ENCODE measurements around the gene HTD2. TPM values are rescaled to one million over a fixed set of nuclear protein-coding genes. Genes with fewer than 3 reads are reported as not detected.

HTD2 gene
- total RNA-seq, 1 experiment from 2014 or later, result 13.5 TPM

DNA sequence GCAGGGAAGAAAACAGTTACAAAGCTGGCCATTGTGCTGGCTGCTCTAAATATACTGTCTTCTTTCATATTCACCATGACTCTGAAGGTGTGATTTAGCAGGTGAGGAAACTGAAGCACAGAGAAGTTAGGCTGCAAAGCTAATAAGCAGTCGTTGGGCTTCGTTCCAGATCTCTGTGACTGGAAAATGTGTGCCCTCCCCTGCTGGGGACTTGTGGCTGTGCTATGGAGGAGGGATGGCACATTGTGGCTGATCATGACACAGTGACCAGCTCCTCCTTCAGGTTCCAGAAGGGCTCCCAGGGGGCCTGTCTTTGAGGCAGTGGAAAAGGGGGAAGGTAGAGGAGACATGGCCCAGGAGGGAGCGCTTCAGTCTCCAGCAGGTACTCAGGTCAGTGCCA lies 45.6 kb downstream of the HTD2 start:
- no TSS peak for BruUV-seq (replicated peaks)
- CTCF ChIA-PET, result no interaction called here
- Histone ChIP-seq H3K4me3 (replicated peaks in 1 of 2; ENCODE audit: low read depth in 1 of 2, low read length in 2 of 2) (no peak overlapping the region), H3K27ac (ENCODE audit: low read depth, low read length) (no peak overlapping the region), H3K4me2 (ENCODE audit: low read length) (no peak overlapping the region), H3K9me2 (ENCODE audit: insufficient read depth) (no peaks in the 10 kb centered on the region), H4K20me1 (ENCODE audit: insufficient read depth) (no peaks in the 10 kb centered on the region), H3K9ac (ENCODE audit: low read length) (no peak overlapping the region), H3K9me3 (ENCODE audit: control insufficient read depth in 1 of 2, insufficient read depth in 1 of 2, low read depth in 1 of 2, low read length in 2 of 2) (no peaks in the 10 kb centered on the region), H3K79me2 (ENCODE audit: insufficient read depth, low read length) (no peaks in the 10 kb centered on the region), H3K27me3 (ENCODE audit: insufficient read depth, low read length) (no peaks in the 10 kb centered on the region), H3K36me3 (ENCODE audit: control insufficient read depth in 1 of 2, insufficient read depth in 2 of 2, low read length in 2 of 2) (no peaks in the 10 kb centered on the region), H3K4me1 (ENCODE audit: control insufficient read depth in 1 of 2, insufficient read depth in 2 of 2, low read length in 2 of 2) (peaks cover 10 to 11% of the 10 kb centered on the region in 2 experiments; a peak in 3 of 4 replicates), H2AFZ (ENCODE audit: low read depth, low read length, poor library complexity, severe bottlenecking) (no peak overlapping the region)
- RAD21 ChIA-PET (ENCODE audit: low non-redundant PET in 1 of 2, low total read pairs in 2 of 2, uncharacterized antibody in 2 of 2, unreplicated experiment in 2 of 2), result no interaction called here
- DNase-seq (ENCODE audit: low read depth, low spot score) (no peak), ATAC-seq (peak; percentile 72)
- intact Hi-C loops (cut with micrococcal nuclease), result no loop called here
- POLR2A ChIA-PET, result no interaction called here
- no peak for TF ChIP-seq CEBPB (IDR thresholded peaks at IDR 0.05; ENCODE audit: low read depth)
- TF ChIP-seq CBX3 (IDR thresholded peaks at IDR 0.05; ENCODE audit: low read depth), result no peak
- TF ChIP-seq SP1 (IDR thresholded peaks at IDR 0.05; ENCODE audit: low read depth), result no peak
- TF ChIP-seq ELF1 (IDR thresholded peaks at IDR 0.05; ENCODE audit: borderline replicate concordance, low read depth), result no peak
- no peak for TF ChIP-seq FOSL1 (IDR thresholded peaks at IDR 0.05; ENCODE audit: low read depth)
- TF ChIP-seq EZH2 (IDR thresholded peaks at IDR 0.05), result no peak
- no peak for TF ChIP-seq POLR2A (IDR thresholded peaks at IDR 0.05; ENCODE audit: borderline replicate concordance, extremely low read depth, insufficient read depth, insufficient read length)
- TF ChIP-seq, protein P1, sequence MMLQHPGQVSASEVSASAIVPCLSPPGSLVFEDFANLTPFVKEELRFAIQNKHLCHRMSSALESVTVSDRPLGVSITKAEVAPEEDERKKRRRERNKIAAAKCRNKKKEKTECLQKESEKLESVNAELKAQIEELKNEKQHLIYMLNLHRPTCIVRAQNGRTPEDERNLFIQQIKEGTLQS (IDR thresholded peaks at IDR 0.05), result no peak
- no peak for TF ChIP-seq ZFX (IDR thresholded peaks at IDR 0.05)
- TF ChIP-seq, protein P2, sequence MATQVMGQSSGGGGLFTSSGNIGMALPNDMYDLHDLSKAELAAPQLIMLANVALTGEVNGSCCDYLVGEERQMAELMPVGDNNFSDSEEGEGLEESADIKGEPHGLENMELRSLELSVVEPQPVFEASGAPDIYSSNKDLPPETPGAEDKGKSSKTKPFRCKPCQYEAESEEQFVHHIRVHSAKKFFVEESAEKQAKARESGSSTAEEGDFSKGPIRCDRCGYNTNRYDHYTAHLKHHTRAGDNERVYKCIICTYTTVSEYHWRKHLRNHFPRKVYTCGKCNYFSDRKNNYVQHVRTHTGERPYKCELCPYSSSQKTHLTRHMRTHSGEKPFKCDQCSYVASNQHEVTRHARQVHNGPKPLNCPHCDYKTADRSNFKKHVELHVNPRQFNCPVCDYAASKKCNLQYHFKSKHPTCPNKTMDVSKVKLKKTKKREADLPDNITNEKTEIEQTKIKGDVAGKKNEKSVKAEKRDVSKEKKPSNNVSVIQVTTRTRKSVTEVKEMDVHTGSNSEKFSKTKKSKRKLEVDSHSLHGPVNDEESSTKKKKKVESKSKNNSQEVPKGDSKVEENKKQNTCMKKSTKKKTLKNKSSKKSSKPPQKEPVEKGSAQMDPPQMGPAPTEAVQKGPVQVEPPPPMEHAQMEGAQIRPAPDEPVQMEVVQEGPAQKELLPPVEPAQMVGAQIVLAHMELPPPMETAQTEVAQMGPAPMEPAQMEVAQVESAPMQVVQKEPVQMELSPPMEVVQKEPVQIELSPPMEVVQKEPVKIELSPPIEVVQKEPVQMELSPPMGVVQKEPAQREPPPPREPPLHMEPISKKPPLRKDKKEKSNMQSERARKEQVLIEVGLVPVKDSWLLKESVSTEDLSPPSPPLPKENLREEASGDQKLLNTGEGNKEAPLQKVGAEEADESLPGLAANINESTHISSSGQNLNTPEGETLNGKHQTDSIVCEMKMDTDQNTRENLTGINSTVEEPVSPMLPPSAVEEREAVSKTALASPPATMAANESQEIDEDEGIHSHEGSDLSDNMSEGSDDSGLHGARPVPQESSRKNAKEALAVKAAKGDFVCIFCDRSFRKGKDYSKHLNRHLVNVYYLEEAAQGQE (IDR thresholded peaks at IDR 0.05; ENCODE audit: low read depth), result no peak
- TF ChIP-seq RAD21 (IDR thresholded peaks at IDR 0.05; ENCODE audit: low read depth), result no peak
- no peak for TF ChIP-seq SRF (IDR thresholded peaks at IDR 0.05; ENCODE audit: low read depth)
- no peak for TF ChIP-seq EZH2phosphoT487 (IDR thresholded peaks at IDR 0.05; ENCODE audit: borderline replicate concordance)
- no peak for TF ChIP-seq TCF7L2 (IDR thresholded peaks at IDR 0.05; ENCODE audit: borderline replicate concordance, extremely low read depth, insufficient read depth, insufficient read length)
- no peak for TF ChIP-seq JUND (IDR thresholded peaks at IDR 0.05)
- TF ChIP-seq YY1 (IDR thresholded peaks at IDR 0.05; ENCODE audit: extremely low read depth, insufficient replicate concordance, low read depth, low read length), result no peak
- TF ChIP-seq, protein P3, sequence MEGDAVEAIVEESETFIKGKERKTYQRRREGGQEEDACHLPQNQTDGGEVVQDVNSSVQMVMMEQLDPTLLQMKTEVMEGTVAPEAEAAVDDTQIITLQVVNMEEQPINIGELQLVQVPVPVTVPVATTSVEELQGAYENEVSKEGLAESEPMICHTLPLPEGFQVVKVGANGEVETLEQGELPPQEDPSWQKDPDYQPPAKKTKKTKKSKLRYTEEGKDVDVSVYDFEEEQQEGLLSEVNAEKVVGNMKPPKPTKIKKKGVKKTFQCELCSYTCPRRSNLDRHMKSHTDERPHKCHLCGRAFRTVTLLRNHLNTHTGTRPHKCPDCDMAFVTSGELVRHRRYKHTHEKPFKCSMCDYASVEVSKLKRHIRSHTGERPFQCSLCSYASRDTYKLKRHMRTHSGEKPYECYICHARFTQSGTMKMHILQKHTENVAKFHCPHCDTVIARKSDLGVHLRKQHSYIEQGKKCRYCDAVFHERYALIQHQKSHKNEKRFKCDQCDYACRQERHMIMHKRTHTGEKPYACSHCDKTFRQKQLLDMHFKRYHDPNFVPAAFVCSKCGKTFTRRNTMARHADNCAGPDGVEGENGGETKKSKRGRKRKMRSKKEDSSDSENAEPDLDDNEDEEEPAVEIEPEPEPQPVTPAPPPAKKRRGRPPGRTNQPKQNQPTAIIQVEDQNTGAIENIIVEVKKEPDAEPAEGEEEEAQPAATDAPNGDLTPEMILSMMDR (IDR thresholded peaks at IDR 0.05 in 2 of 3, conservative IDR thresholded peaks at IDR 0.05 in 1 of 3; ENCODE audit: borderline replicate concordance in 1 of 3, insufficient read depth in 1 of 3, low read depth in 2 of 3, low read length in 2 of 3), result no peak
- TF ChIP-seq, protein P4, sequence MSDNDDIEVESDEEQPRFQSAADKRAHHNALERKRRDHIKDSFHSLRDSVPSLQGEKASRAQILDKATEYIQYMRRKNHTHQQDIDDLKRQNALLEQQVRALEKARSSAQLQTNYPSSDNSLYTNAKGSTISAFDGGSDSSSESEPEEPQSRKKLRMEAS (IDR thresholded peaks at IDR 0.05), result no peak
- no peak for TF ChIP-seq ZNF274 (IDR thresholded peaks at IDR 0.05; ENCODE audit: low read depth, low read length)
- TF ChIP-seq SIN3A (IDR thresholded peaks at IDR 0.05; ENCODE audit: low read depth), result no peak
